IMR-90 (cell line): Measurements from ENCODE around the gene TRIM13. TPM values are rescaled to one million over a fixed set of nuclear protein-coding genes. Genes with fewer than 3 reads are reported as not detected.

ENCODE experiments used
- ATAC-seq: fragments of 200-7000 bp; cut with Tn5 transposase; 2 replicates; pipeline ENCODE4 v1.9.1; 2020; ENCODE audit warnings: low read depth, mild to moderate bottlenecking, moderate library complexity
- BruUV-seq: library from RNA; stranded (reverse); fragments of 400-500 nt; replicated peaks from 2 replicates; lab custom pipeline; 2021; lab: Mats Ljungman, UMichigan
- CTCF ChIA-PET: fragments of 300-600 bp; formaldehyde crosslinking; extraction: SDS; loops from one replicate; lab custom pipeline; 2021; ENCODE audit warnings: antibody characterized with exemption; lab: Yijun Ruan, JAX
- POLR2A ChIA-PET: fragments of 300-600 bp; sonication (Branson Sonifier 250); formaldehyde crosslinking; loops from one replicate; lab custom pipeline; 2022; ENCODE audit warnings: antibody characterized with exemption; ENCODE audit not compliant: unreplicated experiment; lab: Charles Lee
- DNase-seq: peaks from one replicate; pipeline ENCODE4 v3.0.0; 2013
- H2AFZ ChIP-seq: replicated peaks from 2 replicates; pipeline ENCODE3; 2013; ENCODE audit warnings: low read length, mild to moderate bottlenecking; ENCODE audit not compliant: poor library complexity
- H2AK5ac ChIP-seq: 2 replicates; pipeline ENCODE4 v1.6.1; 2013; ENCODE audit warnings: low read depth, low read length, inconsistent platforms
- H2AK9ac ChIP-seq: replicated peaks from 2 replicates; pipeline ENCODE3; 2013; ENCODE audit warnings: mild to moderate bottlenecking, low read depth, low read length, moderate library complexity; ENCODE audit not compliant: poor library complexity
- H2BK120ac ChIP-seq: 2 replicates; pipeline ENCODE4 v1.6.1; 2013; ENCODE audit warnings: low read depth, low read length, inconsistent platforms
- H2BK15ac ChIP-seq: 3 replicates; pipeline ENCODE4 v1.6.1; 2013; ENCODE audit warnings: low read depth, low read length, inconsistent platforms
- H2BK20ac ChIP-seq: 2 replicates; pipeline ENCODE4 v1.6.1; 2013; ENCODE audit warnings: low read depth, mild to moderate bottlenecking, inconsistent platforms, low read length, moderate library complexity
- H2BK5ac ChIP-seq: 2 replicates; pipeline ENCODE4 v1.6.1; 2013; ENCODE audit warnings: mild to moderate bottlenecking, low read depth, low read length, inconsistent platforms; ENCODE audit not compliant: poor library complexity, severe bottlenecking
- H3K14ac ChIP-seq: replicated peaks from 2 replicates; pipeline ENCODE4 v1.6.1; 2013; ENCODE audit warnings: low read depth, low read length, inconsistent platforms
- H3K18ac ChIP-seq: 2 replicates; pipeline ENCODE4 v1.6.1; 2013; ENCODE audit warnings: low read depth, low read length, control low read depth
- H3K23ac ChIP-seq: 2 replicates; pipeline ENCODE4 v1.6.1; 2013; ENCODE audit warnings: low read depth, low read length, inconsistent platforms
- H3K27ac ChIP-seq: 2 replicates; pipeline ENCODE4 v1.5.1; 2013; ENCODE audit warnings: mild to moderate bottlenecking, control low read depth, low read length; ENCODE audit not compliant: insufficient read depth
- H3K27me3 ChIP-seq: 2 replicates; pipeline ENCODE4 v1.6.1; 2013; ENCODE audit warnings: low read length; ENCODE audit not compliant: control insufficient read depth, insufficient read depth
- H3K36me3 ChIP-seq: 2 replicates; pipeline ENCODE4 v1.6.1; 2013; ENCODE audit warnings: low read length, mixed read lengths; ENCODE audit not compliant: control insufficient read depth, insufficient read depth
- H3K4ac ChIP-seq: 2 replicates; pipeline ENCODE4 v1.6.1; 2013; ENCODE audit warnings: low read depth, low read length, inconsistent platforms
- H3K4me1 ChIP-seq: 2 replicates; pipeline ENCODE4 v1.6.1; 2013; ENCODE audit warnings: low read length, mixed read lengths; ENCODE audit not compliant: control insufficient read depth, insufficient read depth
- H3K4me2 ChIP-seq: 2 replicates; pipeline ENCODE4 v1.6.1; 2013; ENCODE audit warnings: low read depth, mild to moderate bottlenecking, control low read depth, low read length, moderate library complexity
- H3K4me3 ChIP-seq: 2 replicates; pipeline ENCODE4 v1.5.1; 2013; ENCODE audit warnings: low read depth, mild to moderate bottlenecking, control low read depth, low read length, moderate library complexity; ENCODE audit not compliant: insufficient read depth
- H3K56ac ChIP-seq: 2 replicates; pipeline ENCODE4 v1.6.1; 2013; ENCODE audit warnings: low read length, inconsistent platforms; ENCODE audit not compliant: insufficient read depth; ENCODE audit errors: extremely low read depth
- H3K79me1 ChIP-seq, 2 experiments: 2 replicates each; pipeline ENCODE4 v1.6.1; 2013; ENCODE audit warnings: low read length in 2 of 2, inconsistent platforms in 1 of 2, low read depth in 1 of 2
- H3K9ac ChIP-seq: 2 replicates; pipeline ENCODE4 v1.6.1; 2013; ENCODE audit warnings: low read depth, low read length, control low read depth
- H3K9me1 ChIP-seq: 2 replicates; pipeline ENCODE4 v1.6.1; 2013; ENCODE audit warnings: low read length, inconsistent platforms; ENCODE audit not compliant: insufficient read depth
- H3K9me3 ChIP-seq: 2 replicates; pipeline ENCODE4 v1.6.1; 2013; ENCODE audit warnings: low read length; ENCODE audit not compliant: control insufficient read depth, insufficient read depth
- H4K20me1 ChIP-seq: 2 replicates; pipeline ENCODE4 v1.6.1; 2013; ENCODE audit warnings: low read length, inconsistent platforms; ENCODE audit not compliant: insufficient read depth
- H4K5ac ChIP-seq: 2 replicates; pipeline ENCODE4 v1.6.1; 2013; ENCODE audit warnings: mild to moderate bottlenecking, low read depth, low read length, control low read depth
- H4K8ac ChIP-seq, 2 experiments: 2 replicates each; pipeline ENCODE4 v1.6.1; 2013; ENCODE audit warnings: low read depth in 2 of 2, low read length in 2 of 2, control low read depth in 1 of 2, inconsistent platforms in 1 of 2
- H4K91ac ChIP-seq: 2 replicates; pipeline ENCODE4 v1.6.1; 2013; ENCODE audit warnings: low read depth, low read length, inconsistent platforms; ENCODE audit not compliant: insufficient read depth
- CHD1 ChIP-seq: IDR thresholded peaks from 2 replicates; pipeline ENCODE4 v1.6.1; 2012; ENCODE audit warnings: low read depth, low read length, improper control_type of control experiment
- CTCF ChIP-seq: conservative IDR thresholded peaks from 2 replicates; pipeline ENCODE4 v1.5.1; 2012; ENCODE audit warnings: mild to moderate bottlenecking, low read depth, low read length, improper control_type of control experiment
- MXI1 ChIP-seq: IDR thresholded peaks from 2 replicates; pipeline ENCODE4 v1.6.1; 2012; ENCODE audit warnings: low read depth, mild to moderate bottlenecking, low read length, moderate library complexity, borderline replicate concordance
- RCOR1 ChIP-seq: IDR thresholded peaks from 2 replicates; pipeline ENCODE4 v1.6.1; 2012; ENCODE audit warnings: mild to moderate bottlenecking, low read length, improper control_type of control experiment; ENCODE audit not compliant: insufficient replicate concordance
- WGBS, 2 experiments: methylation state at CpG; one replicate each; pipeline versions ENCODE4 v1.1.5 to v1.1.7; 2013; ENCODE audit warnings: missing lambda C conversion rate in 2 of 2; ENCODE audit not compliant: insufficient read length in 1 of 2; ENCODE audit errors: extremely low coverage in 2 of 2; 5-methylcytosine and 5-hydroxymethylcytosine counted together
- dilution Hi-C: fragments of 300-500 bp; cut with HindIII; formaldehyde crosslinking; loops from one replicate; pipeline ENCODE4 v1.14.3; 2018; ENCODE audit warnings: low sequenced_read_pairs; ENCODE audit not compliant: unreplicated experiment
- in situ Hi-C: fragments of 300-500 bp; cut with MboI; formaldehyde crosslinking; loops from 3 replicates; pipeline ENCODE4 v1.14.3; 2019; ENCODE audit warnings: low sequenced_read_pairs, inconsistent platforms, mixed read lengths
- intact Hi-C: fragments of 100-400 bp; cut with micrococcal nuclease; formaldehyde crosslinking; loops from 2 replicates; pipeline ENCODE4 v1.10.0; 2022
- polyA plus RNA-seq, 3 experiments: library from polyadenylated mRNA; depleted of rRNA; stranded (reverse); fragments of >200 nt; gene quantifications; 2 replicates each; pipeline ENCODE4 v1.2.3, GENCODE V29; 2012; ENCODE audit warnings: low replicate concordance in 1 of 3
- total RNA-seq: library from RNA; depleted of rRNA; stranded (reverse); fragments of >200 nt; gene quantifications from 2 replicates; pipeline ENCODE4 v1.2.3, GENCODE V29; 2012

Gene TRIM13
- total and polyA plus RNA-seq, 2 of the 4 experiments (the other 2 are of a cell fraction): 12.0 to 20.1 TPM

- Histone ChIP-seq H3K4me1 (peaks cover 6% of the 10 kb centered on the region; the same call in 1 of the 2 replicates), H4K91ac (no peak overlapping the region), H3K4me2 (no peak overlapping the region), H2BK15ac (no peak overlapping the region), H3K9ac (no peak overlapping the region), H2BK120ac (no peak overlapping the region), H4K8ac (no peak overlapping the region), H2AK5ac (no peak overlapping the region), H2AFZ (no peak overlapping the region), H3K18ac (no peak overlapping the region), H3K9me1 (peaks cover 4% of the 10 kb centered on the region; the same call in 1 of the 2 replicates), H3K14ac (no peak overlapping the region), H2BK20ac (no peak overlapping the region), H3K4ac (no peak overlapping the region), H3K27me3 (no peaks in the 10 kb centered on the region), H3K4me3 (no peak overlapping the region), H2AK9ac (no peak overlapping the region), H3K79me1 (no peaks in the 10 kb centered on the region), H2BK5ac (no peak overlapping the region), H3K56ac (no peak overlapping the region), H3K9me3 (peaks cover 2% of the 10 kb centered on the region; the same call in 1 of the 2 replicates), H3K27ac (no peak overlapping the region), H3K36me3 (peaks cover 1% of the 10 kb centered on the region; the same call in 1 of the 2 replicates), H3K23ac (no peak overlapping the region), H4K5ac (no peak overlapping the region), H4K20me1 (no peaks in the 10 kb centered on the region)
- ATAC-seq (peak; percentile 40; the same call in 1 of the 2 replicates), DNase-seq (peak; percentile 11)
- TF ChIP-seq CHD1 (no peak), RCOR1 (no peak), CTCF (no peak), MXI1 (no peak)
- WGBS, 2 experiments: no CpG with 5 or more reads among the region's 3 CpGs
- in situ Hi-C loops: no loop called here
- intact Hi-C loops: no loop called here
- POLR2A ChIA-PET: no interaction called here
- CTCF ChIA-PET: interaction anchor here (1.1 kb wide), 1 partner anchor 16 kb away, joined by 3 read pairs; no protein-coding TSS in a partner anchor
- BruUV-seq: no TSS peak
- dilution Hi-C loops: no loop called here
Measured at GRCh38 chr13:49958321-49958720, 38.5 kb upstream of the TRIM13 start.
